HEK293T (cell line): ENCODE measurements around the gene PRDM11.

Experiments used
- CTCF ChIA-PET: fragments of 350-600 bp; formaldehyde crosslinking; extraction: SDS; loops from one replicate; lab custom pipeline; 2021; ENCODE audit warnings: antibody characterized with exemption, inconsistent platforms; lab: Yijun Ruan, JAX
- POLR2A ChIA-PET: fragments of 350-600 bp; formaldehyde crosslinking; extraction: SDS; loops from one replicate; lab custom pipeline; 2020; ENCODE audit warnings: antibody characterized with exemption, inconsistent platforms; lab: Yijun Ruan, JAX
- DNase-seq: peaks from one replicate; pipeline ENCODE4 v3.0.0; 2012; ENCODE audit warnings: mixed read lengths; ENCODE audit errors: extremely low spot score
- ARNT ChIP-seq: fragments of 450-650 bp; IDR thresholded peaks from 2 replicates; pipeline ENCODE4 v1.6.1; 2017; ENCODE audit warnings: mild to moderate bottlenecking
- BHLHE40 ChIP-seq: fragments of 450-650 bp; IDR thresholded peaks from 2 replicates; pipeline ENCODE4 v1.6.1; 2016; ENCODE audit warnings: mild to moderate bottlenecking, moderate library complexity, borderline replicate concordance
- CTBP1 ChIP-seq: fragments of 450-650 bp; IDR thresholded peaks from 2 replicates; pipeline ENCODE4 v1.6.1; 2016; ENCODE audit warnings: borderline replicate concordance
- ELF4 ChIP-seq: fragments of 450-650 bp; IDR thresholded peaks from 2 replicates; pipeline ENCODE4 v1.6.1; 2017; ENCODE audit warnings: antibody characterized with exemption
- FOXA1 ChIP-seq: fragments of 450-650 bp; IDR thresholded peaks from 2 replicates; pipeline ENCODE4 v1.6.1; 2016; ENCODE audit warnings: mild to moderate bottlenecking
- FOXK2 ChIP-seq: fragments of 450-650 bp; IDR thresholded peaks from 2 replicates; pipeline ENCODE4 v1.6.1; 2016; ENCODE audit warnings: mild to moderate bottlenecking
- FOXM1 ChIP-seq: fragments of 450-650 bp; IDR thresholded peaks from 2 replicates; pipeline ENCODE4 v1.6.1; 2017; ENCODE audit warnings: mild to moderate bottlenecking, borderline replicate concordance
- HDGF ChIP-seq: fragments of 450-650 bp; IDR thresholded peaks from 2 replicates; pipeline ENCODE4 v1.6.1; 2017; ENCODE audit warnings: antibody characterized with exemption, borderline replicate concordance
- L3MBTL2 ChIP-seq: fragments of 450-650 bp; conservative IDR thresholded peaks from 2 replicates; pipeline ENCODE4 v1.6.1; 2016; ENCODE audit warnings: mild to moderate bottlenecking
- LEF1 ChIP-seq: fragments of 450-650 bp; IDR thresholded peaks from 2 replicates; pipeline ENCODE4 v1.6.1; 2017; ENCODE audit warnings: mild to moderate bottlenecking, borderline replicate concordance
- NFRKB ChIP-seq: fragments of 450-650 bp; IDR thresholded peaks from 2 replicates; pipeline ENCODE4 v1.6.1; 2016; ENCODE audit warnings: mild to moderate bottlenecking, moderate library complexity
- SP1 ChIP-seq: fragments of 450-650 bp; IDR thresholded peaks from 2 replicates; pipeline ENCODE4 v1.6.1; 2017
- SUZ12 ChIP-seq: fragments of 450-650 bp; IDR thresholded peaks from 2 replicates; pipeline ENCODE4 v1.6.1; 2016; ENCODE audit warnings: mild to moderate bottlenecking
- TARDBP ChIP-seq: fragments of 450-650 bp; IDR thresholded peaks from 2 replicates; pipeline ENCODE4 v1.6.1; 2016
- ZNF384 ChIP-seq: fragments of 450-650 bp; IDR thresholded peaks from 2 replicates; pipeline ENCODE4 v1.6.1; 2016
- TF ChIP-seq, protein P1 (sequence below): fragments of 450-650 bp; IDR thresholded peaks from 2 replicates; pipeline ENCODE4 v1.6.1; 2016

PRDM11 gene

DNA sequence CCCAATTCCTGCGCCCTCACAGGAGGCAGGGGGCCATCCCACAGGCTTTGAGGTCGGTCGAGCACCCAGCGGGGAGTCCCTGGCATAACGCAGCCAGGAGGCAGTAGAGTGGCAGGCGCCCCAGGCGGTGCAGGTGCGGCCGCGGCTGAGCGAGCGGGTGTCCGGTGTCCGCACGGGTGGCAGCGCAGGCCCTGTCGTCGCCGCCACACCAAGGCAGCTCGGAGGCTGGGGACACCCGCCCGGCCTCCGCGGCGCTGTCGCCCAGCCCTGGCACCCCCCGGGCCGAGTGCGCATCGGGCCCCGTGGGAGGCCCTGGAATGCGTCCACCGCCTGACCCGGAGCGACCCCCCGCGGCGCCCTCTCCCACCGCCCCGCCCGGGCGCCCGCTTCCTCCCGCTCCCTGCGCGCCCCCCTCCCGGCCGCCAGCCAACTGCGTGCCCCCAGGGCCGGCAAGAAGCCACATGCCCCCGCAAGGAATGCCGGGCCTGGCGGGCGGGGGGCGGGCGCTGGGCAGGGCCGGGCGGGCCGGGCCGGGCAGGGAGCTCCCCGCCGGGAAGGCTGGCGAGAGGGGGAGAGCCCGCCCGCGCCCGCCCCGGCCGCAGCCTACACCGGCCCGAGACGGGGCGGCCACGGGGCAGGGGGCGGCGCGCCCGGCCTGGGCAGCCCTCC lies 33.9 kb downstream of the PRDM11 start:
- ChIA-PET CTCF (no interaction called here), POLR2A (interaction anchor here (0.9 to 1.7 kb wide), 5 partner anchors 9 to 33 kb away, joined by 3 to 5 read pairs (median 5); partner anchors contain the start of gene PRDM11)
- DNase-seq: peak; percentile 64
- TF ChIP-seq SP1: no peak
- no peak for TF ChIP-seq CTBP1
- TF ChIP-seq HDGF: no peak
- TF ChIP-seq ELF4: no peak
- no peak for TF ChIP-seq FOXK2
- TF ChIP-seq, protein P1, sequence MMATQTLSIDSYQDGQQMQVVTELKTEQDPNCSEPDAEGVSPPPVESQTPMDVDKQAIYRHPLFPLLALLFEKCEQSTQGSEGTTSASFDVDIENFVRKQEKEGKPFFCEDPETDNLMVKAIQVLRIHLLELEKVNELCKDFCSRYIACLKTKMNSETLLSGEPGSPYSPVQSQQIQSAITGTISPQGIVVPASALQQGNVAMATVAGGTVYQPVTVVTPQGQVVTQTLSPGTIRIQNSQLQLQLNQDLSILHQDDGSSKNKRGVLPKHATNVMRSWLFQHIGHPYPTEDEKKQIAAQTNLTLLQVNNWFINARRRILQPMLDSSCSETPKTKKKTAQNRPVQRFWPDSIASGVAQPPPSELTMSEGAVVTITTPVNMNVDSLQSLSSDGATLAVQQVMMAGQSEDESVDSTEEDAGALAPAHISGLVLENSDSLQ: peak; percentile 21; the same call in 1 of the 2 replicates
- no peak for TF ChIP-seq NFRKB

DNA sequence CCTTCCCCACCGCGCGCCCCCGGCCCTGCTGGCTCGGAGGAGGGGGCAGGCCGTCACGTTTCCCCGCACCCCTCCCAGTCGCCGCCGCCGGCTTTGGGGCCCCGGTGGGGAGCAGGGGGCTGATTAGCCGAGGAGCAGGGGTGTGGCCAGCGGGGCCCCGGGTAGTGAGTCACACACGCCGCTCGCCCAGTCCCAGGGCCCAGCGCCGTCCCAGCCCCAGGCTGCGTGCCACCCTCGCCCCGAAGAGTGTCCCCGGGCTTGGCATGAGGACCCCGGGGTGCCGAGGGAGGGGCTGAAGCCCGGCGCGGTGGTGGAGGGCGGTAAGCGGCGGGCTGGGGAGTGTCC lies 34.4 kb downstream of the PRDM11 start:
- peak; percentile 50 for DNase-seq
- CTCF ChIA-PET: interaction anchor here (1.3 kb wide), 1 partner anchor 10 kb away, joined by 3 read pairs; no protein-coding TSS in a partner anchor
- POLR2A ChIA-PET: interaction anchor here (1.3 to 1.7 kb wide), 3 partner anchors 11 to 34 kb away, joined by 5 read pairs; partner anchors contain the start of gene PRDM11
- TF ChIP-seq SUZ12 (no peak), ARNT (no peak), SP1 (no peak), BHLHE40 (no peak), FOXA1 (no peak), TARDBP (no peak), ELF4 (no peak), NFRKB (no peak), FOXM1 (no peak), LEF1 (no peak), ZNF384 (no peak), CTBP1 (no peak), L3MBTL2 (no peak), HDGF (no peak), FOXK2 (no peak)
- TF ChIP-seq, protein P1: no peak

DNA sequence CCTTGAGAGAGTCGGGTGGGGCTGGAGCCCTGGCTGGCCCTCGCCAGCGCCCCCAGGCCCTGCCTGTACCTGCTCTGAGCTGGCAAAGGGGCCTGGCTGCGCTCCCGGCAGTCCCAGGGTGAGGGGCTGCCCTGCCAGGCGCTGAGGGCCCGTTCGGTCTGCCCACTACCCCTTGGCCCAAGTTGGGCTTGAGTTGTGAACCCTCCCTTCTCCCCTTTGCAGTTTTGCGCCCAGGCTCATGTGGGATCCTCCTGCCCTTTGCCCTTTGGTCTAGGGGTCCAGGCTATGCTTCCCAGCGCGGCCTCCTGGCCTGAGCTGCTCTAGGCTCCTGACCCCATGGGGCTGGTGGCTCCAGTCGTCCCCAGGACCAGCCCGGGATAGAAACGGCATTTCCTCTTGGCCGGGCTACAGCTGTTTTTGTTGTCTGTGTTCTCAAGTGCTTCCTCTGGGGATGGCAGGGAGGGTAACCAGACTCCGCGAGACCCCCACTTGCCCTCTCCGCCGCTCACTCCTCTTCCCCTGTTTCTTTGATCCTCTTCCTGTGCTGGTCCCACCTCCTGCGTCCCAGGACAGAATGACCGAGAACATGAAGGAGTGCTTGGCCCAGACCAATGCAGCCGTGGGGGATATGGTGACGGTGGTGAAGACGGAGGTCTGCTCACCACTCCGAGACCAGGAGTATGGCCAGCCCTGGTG lies 34.9 kb downstream of the PRDM11 start:
- no peak for DNase-seq
- POLR2A ChIA-PET: interaction anchor here (1.3 to 1.7 kb wide), 3 partner anchors 12 to 34 kb away, joined by 5 read pairs; partner anchors contain the start of gene PRDM11
- CTCF ChIA-PET: interaction anchor here (1.3 kb wide), 1 partner anchor 9 kb away, joined by 3 read pairs; no protein-coding TSS in a partner anchor
- TF ChIP-seq TARDBP: no peak
- no peak for TF ChIP-seq NFRKB
- no peak for TF ChIP-seq LEF1
- no peak for TF ChIP-seq HDGF
- no peak for TF ChIP-seq SP1
- no peak for TF ChIP-seq FOXK2
- no peak for TF ChIP-seq L3MBTL2
- TF ChIP-seq ARNT: no peak
- no peak for TF ChIP-seq CTBP1
- no peak for TF ChIP-seq SUZ12
- no peak for TF ChIP-seq ZNF384
- TF ChIP-seq, protein P1: no peak
- TF ChIP-seq FOXM1: no peak
- no peak for TF ChIP-seq BHLHE40
- no peak for TF ChIP-seq ELF4
- no peak for TF ChIP-seq FOXA1

DNA sequence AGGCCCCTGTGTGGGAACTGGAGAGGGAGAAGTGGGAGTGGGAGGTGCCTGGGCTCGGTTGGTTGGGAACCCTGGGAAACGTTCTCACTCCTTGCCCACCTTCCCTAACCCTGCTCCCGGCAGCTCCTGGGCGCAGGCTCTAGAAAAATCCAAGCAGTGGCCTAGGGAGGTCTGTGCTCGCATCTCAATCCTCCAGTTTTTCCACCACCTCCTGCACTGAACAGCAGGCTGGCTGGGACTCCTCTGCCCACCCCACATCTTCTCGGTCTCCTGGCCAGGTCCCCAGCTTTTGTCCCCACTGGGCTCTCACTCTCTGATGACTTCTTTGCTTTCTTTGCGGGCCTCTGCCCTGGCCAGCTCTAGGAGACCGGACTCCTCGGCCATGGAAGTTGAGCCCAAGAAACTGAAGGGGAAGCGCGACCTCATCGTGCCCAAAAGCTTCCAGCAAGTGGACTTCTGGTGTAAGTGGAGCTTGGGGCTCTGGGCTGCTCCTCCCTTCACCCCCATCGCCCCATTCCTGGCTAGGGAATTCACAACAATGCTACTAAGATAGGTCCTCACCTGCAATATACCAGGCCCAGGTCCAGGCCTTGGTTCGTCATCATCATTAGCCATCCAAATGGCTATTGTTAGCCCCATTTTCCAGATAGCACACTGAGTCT lies 35.6 kb downstream of the PRDM11 start:
- POLR2A ChIA-PET: no interaction called here
- TF ChIP-seq FOXA1 (no peak), ZNF384 (no peak), LEF1 (no peak)
- no peak for DNase-seq
- CTCF ChIA-PET: interaction anchor here (0.6 to 1.3 kb wide), 2 partner anchors 8 to 952 kb away, joined by 3 read pairs; no protein-coding TSS in a partner anchor

DNA sequence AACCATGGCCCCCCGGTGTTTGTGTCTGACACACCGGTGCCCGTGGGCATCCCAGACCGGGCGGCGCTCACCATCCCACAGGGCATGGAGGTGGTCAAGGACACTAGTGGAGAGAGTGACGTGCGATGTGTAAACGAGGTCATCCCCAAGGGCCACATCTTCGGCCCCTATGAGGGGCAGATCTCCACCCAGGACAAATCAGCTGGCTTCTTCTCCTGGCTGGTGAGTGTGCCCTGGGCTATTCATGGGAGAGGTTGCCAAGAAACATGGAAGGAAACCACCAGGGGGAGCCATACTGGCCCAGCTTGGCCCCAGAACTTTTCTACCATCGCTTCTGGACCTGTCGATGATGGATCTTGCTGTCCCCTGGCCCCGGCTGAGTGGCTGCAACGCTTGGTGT lies 36.5 kb downstream of the PRDM11 start:
- ChIA-PET POLR2A (no interaction called here), CTCF (interaction anchor here (0.5 to 1.3 kb wide), 3 partner anchors 8 to 47 kb away, joined by 3 read pairs; no protein-coding TSS in a partner anchor)
- peak; percentile 50 for DNase-seq
- TF ChIP-seq FOXK2 (no peak), BHLHE40 (no peak), SUZ12 (no peak), NFRKB (no peak), HDGF (no peak), FOXA1 (no peak), L3MBTL2 (no peak), LEF1 (no peak), TARDBP (no peak), ARNT (no peak), ELF4 (no peak), SP1 (no peak), FOXM1 (no peak)
- TF ChIP-seq, protein P1: no peak
